ENCODE results near the gene IFIT1B.

- no peak for TF ChIP-seq CTCF (IDR thresholded peaks at IDR 0.05 in 2 of 3, conservative IDR thresholded peaks at IDR 0.05 in 1 of 3; ENCODE audit: borderline replicate concordance in 1 of 3, insufficient read depth in 1 of 3, low read depth in 2 of 3, low read length in 2 of 3)
- no peak for TF ChIP-seq TCF7L2 (IDR thresholded peaks at IDR 0.05; ENCODE audit: borderline replicate concordance, extremely low read depth, insufficient read depth, insufficient read length)
- TF ChIP-seq RAD21 (IDR thresholded peaks at IDR 0.05; ENCODE audit: low read depth): no peak
These were observed 20.8 kb upstream of the IFIT1B start for GRCh38 chr10:89357096-89357495.

All from HCT116 (cell line).